ENCODE data around the gene DNMT3L. TPM values are rescaled to one million over a fixed set of nuclear protein-coding genes. Genes with fewer than 3 reads are reported as not detected.
"Not testable (repeated sequence)": the region's sequence is repeated elsewhere in the genome, so short reads cannot be mapped to it uniquely, and the experiment has no call there.

Gene DNMT3L
- polyA plus RNA-seq, 12 donors: 0.26 TPM; not detected in 11

- not testable (repeated sequence) for DNase-seq
Observed at GRCh38 chr21:44197156-44197516, 64.6 kb downstream of the DNMT3L start.

Other genes with a start within 250 kb of the DNMT3L start
- 10 to 100 TPM in 11 of 12 donors, not detected in 1; 12.0 to 20.9 (median 15.9) TPM for gene TRAPPC10, start 249.6 kb downstream of the DNMT3L start, polyA plus RNA-seq (ENCODE audit: insufficient read length in 12 of 12)
- gene PWP2, start 154.5 kb downstream of the DNMT3L start, polyA plus RNA-seq (ENCODE audit: insufficient read length in 12 of 12): 10 to 100 TPM in 1 of 12 donors, 1 to 10 TPM in 9, not detected in 2; 1.6 to 10.3 (median 7.1) TPM
- 10 to 100 TPM in 11 of 12 donors, not detected in 1; 18.8 to 51.7 (median 25.7) TPM for gene GATD3, start 128.2 kb downstream of the DNMT3L start, polyA plus RNA-seq (ENCODE audit: insufficient read length in 12 of 12)
- gene ICOSLG, start 21.0 kb downstream of the DNMT3L start, polyA plus RNA-seq (ENCODE audit: insufficient read length in 12 of 12): 10 to 100 TPM in 2 of 12 donors, 1 to 10 TPM in 10; 4.6 to 78.0 (median 7.4) TPM
- gene AIRE, start 24.0 kb upstream of the DNMT3L start, polyA plus RNA-seq (ENCODE audit: insufficient read length in 12 of 12): under 1 TPM in 8 of 12 donors, not detected in 4; 0.05 to 0.84 (median 0.08) TPM
- gene PFKL, start 38.2 kb upstream of the DNMT3L start, polyA plus RNA-seq (ENCODE audit: insufficient read length in 12 of 12): 10 to 100 TPM in 11 of 12 donors, not detected in 1; 38.5 to 85.1 (median 52.2) TPM
- 10 to 100 TPM in 11 of 12 donors, not detected in 1; 10.7 to 21.2 (median 13.6) TPM for gene CFAP410, start 77.5 kb upstream of the DNMT3L start, polyA plus RNA-seq (ENCODE audit: insufficient read length in 12 of 12)
- 1 to 10 TPM in 7 of 12 donors, under 1 TPM in 3, not detected in 2; 0.60 to 2.2 (median 1.4) TPM for gene TRPM2, start 91.7 kb upstream of the DNMT3L start, polyA plus RNA-seq (ENCODE audit: insufficient read length in 12 of 12)
- gene LRRC3, start 193.6 kb upstream of the DNMT3L start, polyA plus RNA-seq (ENCODE audit: insufficient read length in 12 of 12): 1 to 10 TPM in 11 of 12 donors, not detected in 1; 1.8 to 5.7 (median 2.4) TPM

Measured in muscle of arm (tissue), 12 donors.